Uterus (tissue), 2 donors: ENCODE measurements around the gene FAM174C.

ENCODE experiments used
- POLR2A ChIP-seq, 2 donors: fragments of 450-650 bp; IDR thresholded peaks; one replicate each; pipeline ENCODE4 v1.6.1; 2016; ENCODE audit warnings: antibody characterized with exemption in 2 of 2, mild to moderate bottlenecking in 1 of 2, moderate library complexity in 1 of 2
- TF ChIP-seq, protein P1 (sequence below), 4 experiments: fragments of 200-600 bp in 2 of 4; fragments of 450-650 bp in 2 of 4; sonication (generic) in 2 of 4; IDR thresholded peaks; one replicate each; pipeline ENCODE4 v1.5.1; 2016 to 2019; ENCODE audit warnings: antibody characterized with exemption in 4 of 4, mild to moderate bottlenecking in 2 of 4, moderate library complexity in 1 of 4

DNA sequence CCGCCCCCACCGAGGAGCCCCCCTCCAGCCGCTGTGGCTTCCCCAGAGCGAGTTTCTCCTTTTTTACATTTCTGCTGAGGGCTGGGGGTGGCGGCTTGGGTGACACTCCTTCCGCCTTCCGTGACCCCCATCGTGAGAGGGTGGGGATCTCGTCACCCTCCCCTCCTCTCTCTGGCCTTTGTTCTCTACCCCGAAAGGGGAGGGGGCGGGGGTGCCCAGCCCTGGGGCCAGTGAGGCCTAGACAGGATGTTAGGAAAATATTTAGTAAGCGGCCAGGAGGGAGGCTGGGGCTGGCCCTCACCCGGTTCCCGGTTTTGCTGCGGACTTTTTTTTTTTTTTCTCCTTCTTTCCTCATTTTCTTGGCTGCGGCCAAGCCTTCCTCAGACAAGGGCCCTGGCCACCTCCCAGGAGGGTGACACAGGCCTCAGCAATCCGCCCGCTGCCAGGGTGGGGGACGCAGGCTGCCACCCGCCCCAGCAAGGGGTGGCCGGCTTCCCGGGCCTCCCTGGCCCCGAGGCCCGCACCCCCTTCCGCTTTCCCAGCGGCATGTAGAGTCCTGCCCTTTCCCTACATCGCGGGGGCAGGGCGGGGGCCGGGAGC, 23.0 kb upstream of the FAM174C start:
- TF ChIP-seq, protein P1, sequence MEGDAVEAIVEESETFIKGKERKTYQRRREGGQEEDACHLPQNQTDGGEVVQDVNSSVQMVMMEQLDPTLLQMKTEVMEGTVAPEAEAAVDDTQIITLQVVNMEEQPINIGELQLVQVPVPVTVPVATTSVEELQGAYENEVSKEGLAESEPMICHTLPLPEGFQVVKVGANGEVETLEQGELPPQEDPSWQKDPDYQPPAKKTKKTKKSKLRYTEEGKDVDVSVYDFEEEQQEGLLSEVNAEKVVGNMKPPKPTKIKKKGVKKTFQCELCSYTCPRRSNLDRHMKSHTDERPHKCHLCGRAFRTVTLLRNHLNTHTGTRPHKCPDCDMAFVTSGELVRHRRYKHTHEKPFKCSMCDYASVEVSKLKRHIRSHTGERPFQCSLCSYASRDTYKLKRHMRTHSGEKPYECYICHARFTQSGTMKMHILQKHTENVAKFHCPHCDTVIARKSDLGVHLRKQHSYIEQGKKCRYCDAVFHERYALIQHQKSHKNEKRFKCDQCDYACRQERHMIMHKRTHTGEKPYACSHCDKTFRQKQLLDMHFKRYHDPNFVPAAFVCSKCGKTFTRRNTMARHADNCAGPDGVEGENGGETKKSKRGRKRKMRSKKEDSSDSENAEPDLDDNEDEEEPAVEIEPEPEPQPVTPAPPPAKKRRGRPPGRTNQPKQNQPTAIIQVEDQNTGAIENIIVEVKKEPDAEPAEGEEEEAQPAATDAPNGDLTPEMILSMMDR (IDR thresholded peaks at IDR 0.05): no peak
- no peak for TF ChIP-seq POLR2A (IDR thresholded peaks at IDR 0.05)
